HG02571 (cell line): Measurements from ENCODE around the gene PRPF40B.

Source experiments
- ATAC-seq: cut with Tn5 transposase; IDR thresholded peaks from one replicate; pipeline ENCODE4 v1.9.1; 2021; ENCODE audit warnings: mild to moderate bottlenecking, moderate library complexity; ENCODE audit not compliant: unreplicated experiment

Gene PRPF40B

GRCh38 chr12:49655595-49656236 is 32.4 kb downstream of the PRPF40B start:
- no peak for ATAC-seq

GRCh38 chr12:49658276-49658675 is 34.9 kb downstream of the PRPF40B start:
- ATAC-seq: no peak

GRCh38 chr12:49659753-49660152 is 36.4 kb downstream of the PRPF40B start:
- no peak for ATAC-seq

- ATAC-seq: no peak
These were observed 37.8 kb downstream of the PRPF40B start for GRCh38 chr12:49661191-49661590.

- ATAC-seq: no peak
These were observed 38.4 kb downstream of the PRPF40B start for GRCh38 chr12:49661746-49662145.

GRCh38 chr12:49662998-49663843 is 39.9 kb downstream of the PRPF40B start:
- ATAC-seq: peak; percentile 61

- ATAC-seq: no peak
These were observed 40.8 kb downstream of the PRPF40B start for GRCh38 chr12:49664167-49664566.

GRCh38 chr12:49664591-49665239 is 41.4 kb downstream of the PRPF40B start:
- peak; percentile 63 for ATAC-seq

GRCh38 chr12:49665384-49665783 is 42.0 kb downstream of the PRPF40B start:
- no peak for ATAC-seq

GRCh38 chr12:49666176-49666575 is 42.8 kb downstream of the PRPF40B start:
- ATAC-seq: no peak

GRCh38 chr12:49667325-49668090 is 44.1 kb downstream of the PRPF40B start:
- no peak for ATAC-seq

- ATAC-seq: no peak
These were observed 46.4 kb downstream of the PRPF40B start for GRCh38 chr12:49669796-49670195.

GRCh38 chr12:49671031-49671765 is 47.8 kb downstream of the PRPF40B start:
- no peak for ATAC-seq

- no peak for ATAC-seq
These were observed 49.2 kb downstream of the PRPF40B start for GRCh38 chr12:49672301-49673217.

GRCh38 chr12:49673446-49674317 is 50.3 kb downstream of the PRPF40B start:
- no peak for ATAC-seq

GRCh38 chr12:49674318-49674981 is 51.1 kb downstream of the PRPF40B start:
- ATAC-seq: no peak

GRCh38 chr12:49675137-49675536 is 51.8 kb downstream of the PRPF40B start:
- no peak for ATAC-seq

- no peak for ATAC-seq
These were observed 55.4 kb downstream of the PRPF40B start for GRCh38 chr12:49678711-49679110.
